ENCODE measurements around the gene C10orf67. TPM values are rescaled to one million over a fixed set of nuclear protein-coding genes. Genes with fewer than 3 reads are reported as not detected.

Gene C10orf67
- total and polyA plus RNA-seq, 9 of the 15 experiments (the other 6 are each of a cell fraction or from before 2014, with no cell fraction given): not detected

DNA sequence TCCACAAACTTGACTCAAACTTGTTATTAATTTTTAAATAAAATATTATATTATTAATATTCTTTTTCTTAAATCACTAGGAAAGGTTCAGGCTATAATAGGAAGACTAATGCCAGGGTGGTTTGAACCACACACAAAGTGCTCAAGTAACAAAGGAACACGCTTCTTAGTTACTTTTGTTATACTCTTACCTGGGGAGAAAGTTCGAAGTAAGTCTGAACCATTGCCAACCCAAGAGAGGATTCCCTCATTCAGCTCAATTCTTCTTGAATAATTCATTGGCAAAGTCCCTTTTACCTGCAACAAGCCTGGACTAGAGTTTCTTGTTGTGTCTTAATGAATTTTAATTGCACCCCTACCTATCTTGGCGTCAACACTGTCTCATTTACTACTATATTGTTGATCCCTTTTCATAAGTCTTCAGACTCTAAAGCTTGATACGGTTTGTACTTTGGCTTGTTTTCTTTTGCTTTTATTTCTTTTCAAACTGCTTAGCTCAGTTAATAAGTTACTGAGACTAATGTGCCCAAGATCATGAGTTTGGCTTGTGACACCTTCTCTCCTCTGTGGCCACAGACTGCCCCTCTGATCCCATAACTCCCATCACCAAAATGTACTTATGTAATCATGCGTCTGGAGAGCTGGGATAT is 10.2 kb upstream of the C10orf67 start:
- Histone ChIP-seq H3K9me1 (ENCODE audit: control insufficient read depth, insufficient read depth, low read length) (peaks cover under 1% of the 10 kb centered on the region), H3K4me2 (ENCODE audit: insufficient read depth, low read length) (no peak overlapping the region), H3K27ac (ENCODE audit: extremely low read depth, low read depth, low read length) (no peak overlapping the region), H3K36me3 (ENCODE audit: control insufficient read depth, insufficient read depth, low read length) (no peaks in the 10 kb centered on the region), H3K9me3 (replicated peaks; ENCODE audit: control insufficient read depth, insufficient read depth, low read depth, low read length) (no peaks in the 10 kb centered on the region), H3K79me2 (ENCODE audit: control insufficient read depth, insufficient read depth, low read length) (no peaks in the 10 kb centered on the region), H4K20me1 (replicated peaks; ENCODE audit: control insufficient read depth, insufficient read depth, low read length) (no peaks in the 10 kb centered on the region), H3K4me3 (no peak overlapping the region), H3K9ac (ENCODE audit: insufficient read depth in 1 of 2, low read depth in 2 of 2, low read length in 2 of 2) (no peak overlapping the region), H3K27me3 (ENCODE audit: control insufficient read depth in 2 of 2, insufficient read depth in 2 of 2, low read length in 2 of 2) (no peaks in the 10 kb centered on the region), H2AFZ (ENCODE audit: low read depth, low read length) (no peak overlapping the region), H3K4me1 (replicated peaks in 1 of 2; ENCODE audit: control insufficient read depth in 2 of 2, insufficient read depth in 2 of 2, low read length in 2 of 2) (no peaks in the 10 kb centered on the region)
- in situ Hi-C loops (cut with MboI): no loop called here
- no peak for DNase-seq (ENCODE audit: extremely low read depth in 1 of 4, low spot score in 3 of 4)
- intact Hi-C loops (cut with micrococcal nuclease): no loop called here
- 0% methylated on average over 5 of the region's 5 CpGs for WGBS (ENCODE audit: insufficient coverage, low coverage, missing lambda C conversion rate)
- ATAC-seq: no peak
- no peak for FAIRE-seq
- no TSS peak for BruUV-seq (replicated peaks)
- ChIA-PET POLR2A (no interaction called here), CTCF (ENCODE audit: low intra/inter-chr PET ratio) (no interaction called here)
- TF ChIP-seq ZNF589 (CRISPR knock-in tag; IDR thresholded peaks at IDR 0.05; ENCODE audit: low read depth) (no peak), POLR2H (tag; IDR thresholded peaks at IDR 0.05; ENCODE audit: low read depth) (no peak), LARP7 (IDR thresholded peaks at IDR 0.05) (no peak), ZKSCAN3 (CRISPR knock-in tag; IDR thresholded peaks at IDR 0.05) (no peak), SIRT6 (IDR thresholded peaks at IDR 0.05; ENCODE audit: low read depth, low read length) (no peak)
- TF ChIP-seq, protein P1, sequence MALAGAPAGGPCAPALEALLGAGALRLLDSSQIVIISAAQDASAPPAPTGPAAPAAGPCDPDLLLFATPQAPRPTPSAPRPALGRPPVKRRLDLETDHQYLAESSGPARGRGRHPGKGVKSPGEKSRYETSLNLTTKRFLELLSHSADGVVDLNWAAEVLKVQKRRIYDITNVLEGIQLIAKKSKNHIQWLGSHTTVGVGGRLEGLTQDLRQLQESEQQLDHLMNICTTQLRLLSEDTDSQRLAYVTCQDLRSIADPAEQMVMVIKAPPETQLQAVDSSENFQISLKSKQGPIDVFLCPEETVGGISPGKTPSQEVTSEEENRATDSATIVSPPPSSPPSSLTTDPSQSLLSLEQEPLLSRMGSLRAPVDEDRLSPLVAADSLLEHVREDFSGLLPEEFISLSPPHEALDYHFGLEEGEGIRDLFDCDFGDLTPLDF (CRISPR knock-in tag; IDR thresholded peaks at IDR 0.05): no peak

Measured in K562 (cell line).